Astrocyte (in vitro differentiated cells and primary cell): ENCODE data around the gene LDB3. TPM values are rescaled to one million over a fixed set of nuclear protein-coding genes. Genes with fewer than 3 reads are reported as not detected.

Experiments
- DNase-seq: peaks from one replicate; pipeline ENCODE4 v3.0.0-alpha.2; 2010; ENCODE audit warnings: low read depth
- FAIRE-seq: peaks from 2 replicates; lab custom pipeline; 2011; peaks lifted over from hg19 to GRCh38; lab: Jason Lieb, UNC
- H2AFZ ChIP-seq: 2 replicates; pipeline ENCODE4 v1.6.0; 2012; ENCODE audit warnings: low read depth, low read length, inconsistent platforms
- H3K27ac ChIP-seq: 2 replicates; pipeline ENCODE4 v1.5.1; 2011; ENCODE audit warnings: low read depth, low read length, inconsistent platforms
- H3K27me3 ChIP-seq: 2 replicates; pipeline ENCODE4 v1.6.0; 2011; ENCODE audit warnings: low read length, inconsistent platforms; ENCODE audit not compliant: insufficient read depth
- H3K36me3 ChIP-seq: 2 replicates; pipeline ENCODE4 v1.5.1; 2011; ENCODE audit warnings: low read length, inconsistent platforms; ENCODE audit not compliant: insufficient read depth
- H3K4me1 ChIP-seq: 2 replicates; pipeline ENCODE4 v1.5.1; 2011; ENCODE audit warnings: low read length, inconsistent platforms; ENCODE audit not compliant: insufficient read depth
- H3K4me2 ChIP-seq: 2 replicates; pipeline ENCODE4 v1.6.0; 2012; ENCODE audit warnings: low read length, inconsistent platforms
- H3K4me3 ChIP-seq: 2 replicates; pipeline ENCODE4 v1.5.1; 2011; ENCODE audit warnings: low read depth, mild to moderate bottlenecking, low read length, inconsistent platforms; ENCODE audit not compliant: insufficient read depth
- H3K79me2 ChIP-seq: 2 replicates; pipeline ENCODE4 v1.6.0; 2012; ENCODE audit warnings: mild to moderate bottlenecking, low read length, inconsistent platforms; ENCODE audit not compliant: insufficient read depth
- H3K9ac ChIP-seq: 2 replicates; pipeline ENCODE4 v1.6.0; 2012; ENCODE audit warnings: mild to moderate bottlenecking, low read length, inconsistent platforms
- H3K9me3 ChIP-seq: 2 replicates; pipeline ENCODE4 v1.5.1; 2012; ENCODE audit warnings: low read depth, mild to moderate bottlenecking, low read length, inconsistent platforms; ENCODE audit not compliant: insufficient read depth
- H4K20me1 ChIP-seq: 2 replicates; pipeline ENCODE4 v1.6.0; 2012; ENCODE audit warnings: low read length, inconsistent platforms; ENCODE audit not compliant: insufficient read depth
- H3K27ac Mint-ChIP-seq: one replicate; pipeline ENCODE4 v1.8.0; 2021; ENCODE audit warnings: mild to moderate bottlenecking, mixed read lengths; ENCODE audit not compliant: unreplicated experiment
- H3K27me3 Mint-ChIP-seq: one replicate; pipeline ENCODE4 v1.8.0; 2021; ENCODE audit warnings: low read depth, mixed read lengths; ENCODE audit not compliant: unreplicated experiment
- H3K36me3 Mint-ChIP-seq: one replicate; pipeline ENCODE4 v1.8.0; 2021; ENCODE audit warnings: low read depth, mixed read lengths; ENCODE audit not compliant: unreplicated experiment
- H3K4me1 Mint-ChIP-seq: one replicate; pipeline ENCODE4 v1.8.0; 2021; ENCODE audit warnings: low read depth, mixed read lengths; ENCODE audit not compliant: unreplicated experiment
- H3K4me3 Mint-ChIP-seq: one replicate; pipeline ENCODE4 v1.8.0; 2021; ENCODE audit warnings: mild to moderate bottlenecking, moderate library complexity, mixed read lengths; ENCODE audit not compliant: unreplicated experiment
- H3K9me3 Mint-ChIP-seq: one replicate; pipeline ENCODE4 v1.8.0; 2021; ENCODE audit warnings: mild to moderate bottlenecking, mixed read lengths; ENCODE audit not compliant: unreplicated experiment
- CTCF ChIP-seq: IDR thresholded peaks from 2 replicates; pipeline ENCODE4 v1.5.1; 2011; ENCODE audit warnings: low read depth, mild to moderate bottlenecking, inconsistent platforms, low read length, moderate library complexity; ENCODE audit not compliant: insufficient read depth
- EZH2 ChIP-seq: IDR thresholded peaks from 2 replicates; pipeline ENCODE4 v1.6.1; 2012; ENCODE audit warnings: mild to moderate bottlenecking, low read length, inconsistent platforms; ENCODE audit not compliant: insufficient read depth
- total RNA-seq: library from RNA; stranded (reverse); gene quantifications from 2 replicates; pipeline ENCODE4 v1.2.1, GENCODE V29; 2021

LDB3 gene
- total RNA-seq, 1 donor from 2014 or later = 3.5 TPM

- peaks cover 3% of the 10 kb centered on the region for H3K4me1 Mint-ChIP-seq
- Histone ChIP-seq H3K27ac (no peak overlapping the region), H3K79me2 (no peaks in the 10 kb centered on the region), H3K9ac (no peak overlapping the region), H3K4me2 (no peak overlapping the region), H4K20me1 (no peaks in the 10 kb centered on the region), H3K27me3 (no peaks in the 10 kb centered on the region), H3K9me3 (no peaks in the 10 kb centered on the region), H3K36me3 (no peaks in the 10 kb centered on the region), H2AFZ (no peak overlapping the region), H3K4me1 (peaks cover 7% of the 10 kb centered on the region), H3K4me3 (no peak overlapping the region)
- no peak overlapping the region for H3K4me3 Mint-ChIP-seq
- no peak for FAIRE-seq
- TF ChIP-seq EZH2 = no peak
- TF ChIP-seq CTCF = no peak
- DNase-seq = no peak
- peaks cover 22% of the 10 kb centered on the region for H3K27me3 Mint-ChIP-seq
- peaks cover 2% of the 10 kb centered on the region for H3K9me3 Mint-ChIP-seq
- H3K36me3 Mint-ChIP-seq = peaks cover 4% of the 10 kb centered on the region
- H3K27ac Mint-ChIP-seq = no peak overlapping the region
Observed at GRCh38 chr10:86658261-86658741, 10.0 kb upstream of the LDB3 start.

GRCh38 chr10:86658751-86659150, 9.6 kb upstream of the LDB3 start:
- H3K36me3 Mint-ChIP-seq = peaks cover 4% of the 10 kb centered on the region
- DNase-seq = no peak
- H3K9ac ChIP-seq = no peak overlapping the region

More at GRCh38 chr10:86658751-86659150, 9.6 kb upstream of the LDB3 start:
- no peak for FAIRE-seq
- no peak overlapping the region for H2AFZ ChIP-seq
- Mint-ChIP-seq H3K27me3 (peaks cover 22% of the 10 kb centered on the region), H3K4me3 (no peak overlapping the region), H3K4me1 (peaks cover 3% of the 10 kb centered on the region), H3K27ac (peak overlapping the region; percentile 47), H3K9me3 (peaks cover 2% of the 10 kb centered on the region)
- H3K4me2 ChIP-seq = no peak overlapping the region
- H3K4me3 ChIP-seq = no peak overlapping the region
- no peak overlapping the region for H3K27ac ChIP-seq
- no peaks in the 10 kb centered on the region for H3K79me2 ChIP-seq
- H3K9me3 ChIP-seq = no peaks in the 10 kb centered on the region
- H4K20me1 ChIP-seq = no peaks in the 10 kb centered on the region
- no peak for TF ChIP-seq EZH2
- TF ChIP-seq CTCF = no peak
- no peaks in the 10 kb centered on the region for H3K27me3 ChIP-seq
- no peaks in the 10 kb centered on the region for H3K36me3 ChIP-seq
- peaks cover 7% of the 10 kb centered on the region for H3K4me1 ChIP-seq
